ENCODE results near the gene ZFP64. TPM values are rescaled to one million over a fixed set of nuclear protein-coding genes. Genes with fewer than 3 reads are reported as not detected.

ZFP64 gene
- total RNA-seq, 1 experiment from 2014 or later: 33.5 TPM

- Histone ChIP-seq H3K9me3 (ENCODE audit: low read depth, low read length, poor library complexity, severe bottlenecking) (no peaks in the 10 kb centered on the region), H3K4me3 (ENCODE audit: low read depth, low read length, poor library complexity, severe bottlenecking) (no peak overlapping the region), H3K36me3 (ENCODE audit: insufficient read depth, low read length, poor library complexity, severe bottlenecking) (no peaks in the 10 kb centered on the region), H3K4me1 (ENCODE audit: insufficient read depth, low read length, poor library complexity, severe bottlenecking) (no peaks in the 10 kb centered on the region), H3K27ac (ENCODE audit: low read depth, low read length, poor library complexity, severe bottlenecking) (no peak overlapping the region), H3K27me3 (replicated peaks; ENCODE audit: insufficient read depth, low read depth, low read length, poor library complexity) (no peaks in the 10 kb centered on the region)
- BruUV-seq (replicated peaks): no TSS peak
- intact Hi-C loops (cut with micrococcal nuclease; ENCODE audit: unreplicated experiment): no loop called here
- no peak for DNase-seq (ENCODE audit: low spot score)
- TF ChIP-seq EZH2 (IDR thresholded peaks at IDR 0.05; ENCODE audit: borderline replicate concordance, low read depth, low read length, poor library complexity, severe bottlenecking): no peak
- no peak for TF ChIP-seq CTCF (conservative IDR thresholded peaks at IDR 0.05; ENCODE audit: low read depth, low read length)
- POLR2A ChIA-PET (ENCODE audit: low non-redundant PET): no interaction called here
- CTCF ChIA-PET: no interaction called here
These were observed 48.3 kb downstream of the ZFP64 start for GRCh38 chr20:52143277-52143676.

GRCh38 chr20:52142757-52143156 lies 48.8 kb downstream of the ZFP64 start:
- no peaks in the 10 kb centered on the region for H3K9me3 ChIP-seq (ENCODE audit: low read depth, low read length, poor library complexity, severe bottlenecking)
- H3K4me3 ChIP-seq (ENCODE audit: low read depth, low read length, poor library complexity, severe bottlenecking): no peak overlapping the region
- no peaks in the 10 kb centered on the region for H3K36me3 ChIP-seq (ENCODE audit: insufficient read depth, low read length, poor library complexity, severe bottlenecking)
- BruUV-seq (replicated peaks): no TSS peak
- H3K27ac ChIP-seq (ENCODE audit: low read depth, low read length, poor library complexity, severe bottlenecking): no peak overlapping the region
- intact Hi-C loops (cut with micrococcal nuclease; ENCODE audit: unreplicated experiment): no loop called here
- H3K27me3 ChIP-seq (replicated peaks; ENCODE audit: insufficient read depth, low read depth, low read length, poor library complexity): no peaks in the 10 kb centered on the region
- ChIA-PET POLR2A (ENCODE audit: low non-redundant PET) (no interaction called here), CTCF (no interaction called here)
- H3K4me1 ChIP-seq (ENCODE audit: insufficient read depth, low read length, poor library complexity, severe bottlenecking): no peaks in the 10 kb centered on the region
- no peak for DNase-seq (ENCODE audit: low spot score)
- TF ChIP-seq EZH2 (IDR thresholded peaks at IDR 0.05; ENCODE audit: borderline replicate concordance, low read depth, low read length, poor library complexity, severe bottlenecking) (no peak), CTCF (conservative IDR thresholded peaks at IDR 0.05; ENCODE audit: low read depth, low read length) (no peak)

- ChIA-PET POLR2A (ENCODE audit: low non-redundant PET) (no interaction called here), CTCF (no interaction called here)
- Histone ChIP-seq H3K9me3 (ENCODE audit: low read depth, low read length, poor library complexity, severe bottlenecking) (no peaks in the 10 kb centered on the region), H3K4me1 (ENCODE audit: insufficient read depth, low read length, poor library complexity, severe bottlenecking) (no peaks in the 10 kb centered on the region), H3K27me3 (replicated peaks; ENCODE audit: insufficient read depth, low read depth, low read length, poor library complexity) (no peaks in the 10 kb centered on the region), H3K36me3 (ENCODE audit: insufficient read depth, low read length, poor library complexity, severe bottlenecking) (no peaks in the 10 kb centered on the region), H3K27ac (ENCODE audit: low read depth, low read length, poor library complexity, severe bottlenecking) (no peak overlapping the region), H3K4me3 (ENCODE audit: low read depth, low read length, poor library complexity, severe bottlenecking) (no peak overlapping the region)
- no TSS peak for BruUV-seq (replicated peaks)
- intact Hi-C loops (cut with micrococcal nuclease; ENCODE audit: unreplicated experiment): no loop called here
- no peak for DNase-seq (ENCODE audit: low spot score)
- no peak for TF ChIP-seq CTCF (conservative IDR thresholded peaks at IDR 0.05; ENCODE audit: low read depth, low read length)
These were observed 51.6 kb downstream of the ZFP64 start for GRCh38 chr20:52139986-52140385.
